Kidney (tissue), 14 donors: ENCODE data around the gene CRHR2. TPM values are rescaled to one million over a fixed set of nuclear protein-coding genes. Genes with fewer than 3 reads are reported as not detected.
A peak's percentile ranks its signal among the peaks of the same experiment; 100 is the strongest.

Experiments used
- DNase-seq, 5 donors: peaks; one replicate each; pipeline ENCODE4 v3.0.0-alpha.2; 2013 to 2020
- FAIRE-seq: peaks from 2 replicates; lab custom pipeline; 2012; peaks lifted over from hg19 to GRCh38; lab: Jason Lieb, UNC
- H3K27ac ChIP-seq, 2 donors: one replicate each; pipeline ENCODE4 v1.7.0; 2013; ENCODE audit warnings: low read depth in 2 of 2, low read length in 2 of 2, inconsistent platforms in 1 of 2
- H3K27me3 ChIP-seq: one replicate; pipeline ENCODE4 v1.7.1; 2013; ENCODE audit warnings: low read length, inconsistent platforms; ENCODE audit not compliant: control insufficient read depth, insufficient read depth
- H3K36me3 ChIP-seq, 3 donors: one replicate each; pipeline versions ENCODE4 v1.7.0 to v1.7.1; 2013; ENCODE audit warnings: low read length in 3 of 3, control low read depth in 1 of 3, inconsistent platforms in 1 of 3; ENCODE audit not compliant: insufficient read depth in 3 of 3, control insufficient read depth in 2 of 3
- H3K4me1 ChIP-seq, 3 donors: one replicate each; pipeline versions ENCODE4 v1.7.0 to v1.7.1; 2013; ENCODE audit warnings: low read length in 3 of 3, inconsistent platforms in 1 of 3, low read depth in 1 of 3; ENCODE audit not compliant: control insufficient read depth in 2 of 3, insufficient read depth in 2 of 3
- H3K4me3 ChIP-seq, 3 donors: one replicate each; pipeline versions ENCODE4 v1.7.0 to v1.8.1; 2013; ENCODE audit warnings: low read length in 3 of 3, control low read depth in 1 of 3, inconsistent platforms in 1 of 3
- H3K9ac ChIP-seq, 3 donors: one replicate each; pipeline versions ENCODE4 v1.7.0 to v1.7.1; 2013; ENCODE audit warnings: low read length in 3 of 3, control low read depth in 1 of 3, inconsistent platforms in 1 of 3
- H3K9me3 ChIP-seq, 3 donors: one replicate each; pipeline versions ENCODE4 v1.7.0 to v1.7.1; 2013; ENCODE audit warnings: low read length in 3 of 3, control low read depth in 1 of 3, inconsistent platforms in 1 of 3; ENCODE audit not compliant: control insufficient read depth in 2 of 3, insufficient read depth in 1 of 3
- CTCF ChIP-seq: IDR thresholded peaks from 3 replicates; pipeline ENCODE4 v1.5.1; 2012; ENCODE audit warnings: mild to moderate bottlenecking, moderate library complexity, borderline replicate concordance; ENCODE audit not compliant: insufficient read depth; ENCODE audit errors: extremely low read depth
- intact Hi-C: fragments of 100-400 bp; cut with DNase I; formaldehyde crosslinking; loops from one replicate; pipeline ENCODE4 v1.11.1; 2022
- polyA plus RNA-seq: library from polyadenylated mRNA; stranded (reverse); fragments of 350-450 nt; fragmentation: Illumina TruSeq; extraction: RNeasy Lipid Tissue Mini Kit (QIAGEN cat#74804); gene quantifications from one replicate; pipeline ENCODE4 v1.2.3, GENCODE V29; 2014; ENCODE audit warnings: low read depth, low replicate concordance; ENCODE audit not compliant: insufficient read depth
- total RNA-seq: library from RNA; stranded (reverse); fragmentation: NEBNext Ultra II Directional; extraction: Animal tissue kit (Norgen Biotek cat#: 25700); gene quantifications from one replicate; pipeline ENCODE4 v1.2.1, GENCODE V29; 2021
- donor health status: control.
- donor health status: control.
- donor health status: control.
- donor health status: control.
- donor health status: control.
- donor health status: DM: yes; HTN: yes; CAD: no.
- donor health status: Normal renal cell carcinoma (clear cell type).

The CRHR2 gene
- total and polyA plus RNA-seq, 2 donors from 2014 or later = not detected

GRCh38 chr7:30717181-30717580, 34.9 kb upstream of the CRHR2 start:
- Histone ChIP-seq H3K27me3 (no peaks in the 10 kb centered on the region), H3K27ac (no peak overlapping the region), H3K9me3 (no peaks in the 10 kb centered on the region), H3K4me3 (no peak overlapping the region), H3K4me1 (no peaks in the 10 kb centered on the region), H3K9ac (no peak overlapping the region), H3K36me3 (no peaks in the 10 kb centered on the region)
- TF ChIP-seq CTCF = no peak
- FAIRE-seq (no peak), DNase-seq (peak in 1 of 5 donors; percentile 16)
- intact Hi-C loops = no loop called here

GRCh38 chr7:30714129-30714528, 31.9 kb upstream of the CRHR2 start:
- H3K36me3 ChIP-seq = no peaks in the 10 kb centered on the region
- no peaks in the 10 kb centered on the region for H3K4me1 ChIP-seq
- FAIRE-seq (no peak), DNase-seq (no peak)
- no peak overlapping the region for H3K4me3 ChIP-seq
- H3K27ac ChIP-seq = no peak overlapping the region
- no peaks in the 10 kb centered on the region for H3K9me3 ChIP-seq
- TF ChIP-seq CTCF = no peak
- intact Hi-C loops = no loop called here
- no peak overlapping the region for H3K9ac ChIP-seq
- H3K27me3 ChIP-seq = no peaks in the 10 kb centered on the region

- FAIRE-seq = no peak
- intact Hi-C loops = no loop called here
- H3K36me3 ChIP-seq = no peaks in the 10 kb centered on the region
- H3K27me3 ChIP-seq = no peaks in the 10 kb centered on the region
- H3K4me3 ChIP-seq = no peak overlapping the region
- no peaks in the 10 kb centered on the region for H3K4me1 ChIP-seq
- no peaks in the 10 kb centered on the region for H3K9me3 ChIP-seq
- no peak overlapping the region for H3K9ac ChIP-seq
- TF ChIP-seq CTCF = no peak
- no peak overlapping the region for H3K27ac ChIP-seq
- peak in 1 of 5 donors; percentile 33 for DNase-seq
These were observed 31.1 kb upstream of the CRHR2 start for GRCh38 chr7:30713392-30713791.

- FAIRE-seq = no peak
- Histone ChIP-seq H3K27me3 (no peaks in the 10 kb centered on the region), H3K4me1 (no peaks in the 10 kb centered on the region), H3K27ac (no peak overlapping the region), H3K36me3 (no peaks in the 10 kb centered on the region), H3K9me3 (no peaks in the 10 kb centered on the region), H3K4me3 (no peak overlapping the region), H3K9ac (no peak overlapping the region)
- no peak for TF ChIP-seq CTCF
- intact Hi-C loops = no loop called here
- peak in 1 of 5 donors; percentile 2 for DNase-seq
These were observed 28.4 kb upstream of the CRHR2 start for GRCh38 chr7:30710669-30711068.
